ENCODE data around the gene ASCL5.

ASCL5 gene

GRCh38 chr1:201109651-201110050 lies 17.3 kb downstream of the ASCL5 start:
- no peak for DNase-seq

- DNase-seq = no peak
Observed at GRCh38 chr1:201108614-201109013, 18.4 kb downstream of the ASCL5 start.

GRCh38 chr1:201105688-201106087 lies 21.3 kb downstream of the ASCL5 start:
- DNase-seq = no peak

GRCh38 chr1:201104141-201104540 lies 22.8 kb downstream of the ASCL5 start:
- no peak for DNase-seq

DNA sequence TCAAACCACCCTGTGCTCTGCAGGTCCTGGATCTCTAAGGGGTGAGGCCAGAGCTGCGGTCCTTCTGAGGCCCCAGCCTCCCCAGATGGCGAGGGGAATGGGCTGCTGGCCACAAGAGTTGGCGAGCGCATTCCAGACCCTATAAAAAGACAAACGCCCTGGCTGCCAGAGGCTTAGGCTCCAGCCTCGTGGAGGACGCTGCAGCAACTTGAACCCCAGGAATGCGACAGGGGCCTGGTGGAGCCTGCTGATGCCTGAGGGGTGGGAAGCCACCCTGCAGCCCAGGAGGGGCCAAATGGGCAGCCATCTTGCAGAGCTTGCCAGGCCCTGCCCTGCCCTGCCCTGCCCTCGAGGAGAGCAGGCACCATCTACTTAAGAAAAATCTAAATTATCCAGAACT lies 23.3 kb downstream of the ASCL5 start:
- DNase-seq = no peak

- no peak for DNase-seq
Observed at GRCh38 chr1:201100169-201100930, 26.6 kb downstream of the ASCL5 start.

DNA sequence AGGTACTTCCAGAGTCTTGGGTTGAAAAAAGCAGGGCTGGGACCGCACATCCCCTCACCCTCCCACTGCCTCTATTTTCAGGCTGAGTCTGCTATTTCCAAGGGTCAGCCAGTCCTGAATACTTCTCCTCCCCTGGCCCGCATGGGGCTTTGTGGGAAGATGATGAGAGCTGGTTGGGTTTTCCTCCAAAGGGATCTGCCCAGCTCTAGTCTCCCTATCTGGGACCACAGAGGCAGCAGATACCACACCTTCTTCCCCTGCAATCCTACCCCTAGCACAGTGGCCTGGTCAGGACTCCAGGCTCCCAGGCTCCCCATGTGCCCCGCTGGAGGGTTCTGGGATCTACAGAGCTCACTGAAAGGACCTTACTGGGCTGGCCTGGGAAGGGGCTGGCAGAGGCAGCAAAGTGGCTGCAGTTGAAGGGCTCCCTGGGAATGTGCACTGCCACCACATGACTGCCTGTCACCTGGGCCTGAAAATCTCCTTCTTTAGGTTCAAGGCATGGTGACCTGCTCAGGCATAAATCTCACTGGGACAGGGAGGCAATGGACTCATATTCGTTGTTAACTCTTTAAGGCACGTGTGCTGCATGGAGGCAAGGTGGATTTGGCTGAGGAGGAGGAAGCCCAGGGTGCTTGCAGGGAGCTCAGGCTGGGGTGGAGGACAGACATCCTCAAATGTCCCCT lies 27.8 kb downstream of the ASCL5 start:
- DNase-seq = no peak

DNA sequence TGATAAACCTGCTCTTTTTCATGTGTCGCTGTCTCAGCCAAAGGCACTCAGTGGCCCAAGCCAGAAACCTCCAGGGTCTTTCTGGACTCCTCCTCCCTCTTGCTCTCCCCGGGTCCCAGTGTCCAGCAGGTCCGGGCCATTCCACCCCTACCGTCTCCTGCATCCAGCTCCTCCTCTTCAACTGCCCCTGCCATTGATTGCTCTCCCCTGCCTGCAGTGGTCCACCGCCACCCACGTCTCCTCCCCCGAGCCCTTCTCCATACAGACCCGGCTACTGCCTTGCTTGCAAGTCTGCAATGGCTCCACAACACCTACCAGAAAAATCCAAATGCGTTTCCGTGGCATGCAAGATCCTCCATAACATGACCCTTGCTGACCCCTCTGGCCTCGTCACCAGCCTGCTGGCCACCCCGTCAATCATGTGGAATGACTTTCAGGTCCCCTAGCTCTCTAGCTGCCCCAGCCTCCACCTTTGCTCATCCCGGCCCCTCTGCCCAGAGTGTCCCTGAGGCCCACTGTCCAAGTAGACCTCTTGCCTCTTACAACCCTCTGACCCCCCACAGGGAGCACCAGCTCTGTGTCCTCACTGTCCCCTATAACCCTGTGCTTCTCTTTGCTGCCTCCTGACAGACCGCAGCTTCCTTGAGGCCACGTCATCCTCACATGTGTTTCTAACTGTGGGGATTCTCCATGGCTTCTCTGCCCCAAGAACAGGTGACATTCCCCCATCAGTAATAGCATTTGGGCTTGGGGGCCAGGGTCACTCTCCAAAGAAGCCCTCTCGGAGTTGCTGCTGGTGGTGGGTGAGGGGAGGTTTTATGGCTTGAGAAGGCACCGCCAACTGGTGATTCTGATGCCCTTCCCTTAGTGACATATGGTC lies 29.8 kb downstream of the ASCL5 start:
- DNase-seq = no peak

DNA sequence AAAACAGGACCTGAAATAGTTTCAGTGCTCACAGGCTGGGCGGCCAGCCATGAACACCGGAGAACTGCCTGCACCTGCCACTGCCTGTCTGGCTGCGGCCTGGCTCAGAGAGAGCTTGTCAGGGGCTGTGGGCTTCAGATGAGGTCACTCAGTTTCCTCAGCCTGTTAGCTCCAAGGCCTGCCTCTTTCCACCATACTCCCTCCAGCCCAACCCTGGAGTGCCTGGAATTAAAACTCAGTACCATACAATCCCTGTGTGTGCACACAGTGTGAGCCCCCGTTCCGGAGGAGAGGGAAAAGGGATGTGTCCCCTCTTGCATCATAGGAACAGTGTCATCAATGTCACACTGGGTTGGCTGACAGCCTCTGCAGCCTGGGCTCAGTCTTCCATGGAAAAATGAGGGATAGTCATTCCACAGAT lies 30.9 kb downstream of the ASCL5 start:
- no peak for DNase-seq

DNA sequence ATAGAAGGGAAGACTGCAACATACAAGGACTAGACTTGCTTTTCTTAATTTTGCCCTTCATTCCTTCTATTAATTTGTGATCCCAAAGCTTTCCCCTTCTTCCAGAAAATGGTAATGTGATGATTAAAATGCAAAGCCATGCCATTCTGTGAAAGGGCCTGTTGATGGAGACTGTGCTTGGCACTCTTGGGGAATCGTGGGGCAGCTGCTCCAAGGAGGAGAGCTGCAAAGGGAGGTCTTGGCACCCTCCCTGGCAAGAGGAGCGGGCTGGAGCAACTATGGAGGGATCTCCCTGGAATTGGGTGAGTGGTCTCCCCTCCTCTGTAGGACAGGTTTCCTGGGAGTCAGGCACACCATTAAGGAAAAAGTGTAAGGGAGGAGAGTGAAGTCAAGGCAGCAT lies 31.4 kb downstream of the ASCL5 start:
- DNase-seq = no peak

GRCh38 chr1:201094832-201095231 lies 32.2 kb downstream of the ASCL5 start:
- DNase-seq = no peak

DNA sequence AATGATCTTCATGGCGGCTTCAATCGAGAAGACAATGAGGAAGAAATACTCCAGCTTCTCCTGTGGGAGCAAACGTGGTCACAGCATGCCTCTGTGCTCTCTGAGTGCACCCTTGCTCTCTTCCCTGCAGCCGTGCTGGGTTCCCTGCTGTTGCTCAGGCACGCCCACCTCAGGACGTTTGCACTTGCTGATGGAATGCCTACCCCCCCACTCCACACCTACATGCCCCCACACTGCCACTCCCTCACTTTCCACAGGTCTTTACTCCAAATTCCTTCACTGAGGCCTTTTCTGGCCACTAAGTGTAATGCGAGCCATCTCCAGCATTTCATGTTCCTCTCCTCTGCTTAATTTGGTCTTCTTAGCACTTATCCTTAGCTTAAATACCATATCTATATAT lies 33.0 kb downstream of the ASCL5 start:
- DNase-seq = no peak

DNA sequence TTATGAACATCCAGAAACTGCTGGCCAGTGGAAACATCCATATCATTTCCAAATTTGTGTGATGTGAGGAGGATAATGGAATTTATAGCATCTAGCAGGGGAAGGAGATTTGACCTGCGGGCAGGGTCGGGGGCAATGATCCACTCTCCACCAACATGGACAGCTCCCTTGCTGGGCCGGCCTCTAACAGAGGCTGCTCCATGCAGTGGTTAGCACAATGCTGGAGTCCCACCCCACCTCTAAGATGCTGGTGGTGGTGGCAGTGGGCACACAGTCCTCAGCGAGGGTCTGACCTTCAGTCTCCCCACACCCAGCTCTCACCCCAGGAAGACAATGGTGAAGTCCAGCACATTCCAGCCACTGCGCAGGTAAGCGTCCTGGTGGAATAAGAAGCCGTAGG lies 33.4 kb downstream of the ASCL5 start:
- no peak for DNase-seq

GRCh38 chr1:201092738-201093137 lies 34.2 kb downstream of the ASCL5 start:
- DNase-seq = no peak

GRCh38 chr1:201091256-201091655 lies 35.7 kb downstream of the ASCL5 start:
- DNase-seq = no peak

DNA sequence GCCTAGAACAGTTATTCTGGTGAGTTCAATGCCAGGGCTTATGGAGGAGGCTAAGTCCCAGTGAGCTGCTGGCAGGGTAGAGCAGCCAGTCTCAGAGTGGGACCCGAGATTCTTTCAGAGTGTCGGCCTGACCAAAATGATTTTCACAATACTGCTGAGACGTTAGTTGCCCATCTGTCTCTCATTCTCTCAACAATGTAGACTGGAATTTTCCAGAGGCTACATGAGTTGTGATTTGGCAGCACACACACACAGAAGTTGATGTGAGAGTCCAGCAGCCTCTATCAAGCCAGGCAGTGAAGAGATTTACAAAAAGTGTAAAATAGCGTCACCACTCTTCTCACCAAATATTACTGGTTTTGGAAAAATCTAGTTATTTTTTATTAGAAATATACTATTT lies 36.4 kb downstream of the ASCL5 start:
- no peak for DNase-seq

DNA sequence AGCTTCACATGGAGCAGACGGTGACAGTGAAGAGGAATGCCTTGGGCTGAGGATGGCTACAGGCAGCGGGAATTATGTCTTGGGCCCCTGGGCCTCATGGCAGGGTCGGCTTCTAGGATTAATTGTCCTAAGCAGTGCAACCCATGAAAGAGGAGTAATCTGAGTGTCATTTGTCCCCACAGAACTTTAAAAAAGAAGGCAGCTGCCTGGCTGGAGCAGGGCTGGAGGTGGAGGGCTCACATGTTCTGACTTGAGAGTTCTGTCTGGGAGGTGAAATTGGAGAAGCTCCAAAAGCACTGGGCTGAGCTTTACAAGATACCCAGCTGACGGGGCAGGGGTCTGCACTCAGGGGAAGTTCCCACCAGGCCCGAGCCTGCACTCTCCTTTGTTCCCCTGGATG lies 37.4 kb downstream of the ASCL5 start:
- no peak for DNase-seq

- DNase-seq = no peak
Observed at GRCh38 chr1:201088901-201089525, 38.0 kb downstream of the ASCL5 start.

- DNase-seq = no peak
Observed at GRCh38 chr1:201088395-201088794, 38.6 kb downstream of the ASCL5 start.

GRCh38 chr1:201085902-201086735 lies 40.9 kb downstream of the ASCL5 start:
- DNase-seq = no peak

DNA sequence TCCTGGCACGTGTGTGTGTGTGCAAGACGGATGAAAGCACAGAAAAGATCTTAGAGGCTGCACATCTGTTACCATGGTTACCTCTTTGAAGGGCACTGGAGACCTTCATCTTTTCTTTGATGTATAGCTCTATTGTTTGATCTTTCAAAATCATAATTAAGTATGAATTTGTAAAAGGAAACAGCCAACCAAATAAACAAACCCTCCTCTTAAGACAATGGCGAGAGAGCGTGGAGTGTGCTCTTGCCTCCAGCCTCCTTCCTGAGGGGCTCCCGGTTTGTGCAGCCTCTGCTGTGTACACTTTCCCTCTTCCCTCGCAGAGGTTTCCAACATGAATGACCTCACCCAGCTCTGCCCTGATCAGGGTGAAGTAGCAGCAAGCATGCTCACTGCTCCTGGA lies 42.7 kb downstream of the ASCL5 start:
- no peak for DNase-seq

- DNase-seq = no peak
Observed at GRCh38 chr1:201083741-201084140, 43.2 kb downstream of the ASCL5 start.

All from DMS 273 treated with DMSO at 0.1 percent for 48 hours (cell line).